HCT116 (cell line): Measurements from ENCODE around the gene PLEKHA5. TPM values are rescaled to one million over a fixed set of nuclear protein-coding genes. Genes with fewer than 3 reads are reported as not detected.

Experiments
- ATAC-seq: fragments of 200-7000 bp; cut with Tn5 transposase; 2 replicates; pipeline ENCODE4 v1.9.1; 2020; ENCODE audit warnings: mild to moderate bottlenecking, moderate library complexity
- BruUV-seq: library from RNA; stranded (reverse); fragments of 400-500 nt; replicated peaks from 2 replicates; lab custom pipeline; 2021; lab: Mats Ljungman, UMichigan
- CTCF ChIA-PET: fragments of 300-600 bp; sonication (Branson Sonifier 250); formaldehyde crosslinking; loops from one replicate; lab custom pipeline; 2021; ENCODE audit warnings: antibody characterized with exemption; lab: Charles Lee
- POLR2A ChIA-PET: fragments of 300-600, 350-600 bp; sonication (Branson Sonifier 250); formaldehyde crosslinking; loops from one replicate; lab custom pipeline; 2021; ENCODE audit warnings: antibody characterized with exemption; lab: Charles Lee
- RAD21 ChIA-PET, 2 experiments: fragments of 300-600 bp; sonication (Branson Sonifier 250); formaldehyde crosslinking; loops; one replicate each; lab custom pipeline; 2023; ENCODE audit warnings: low total read pairs in 2 of 2; ENCODE audit not compliant: uncharacterized antibody in 2 of 2, unreplicated experiment in 2 of 2, low non-redundant PET in 1 of 2; lab: Charles Lee
- DNase-seq: peaks from one replicate; pipeline ENCODE4 v3.0.0-alpha.2; 2010; ENCODE audit warnings: low read depth, low spot score
- H2AFZ ChIP-seq: fragments of 200-600 bp; shearing (Covaris generic), sonication (generic); 2 replicates; pipeline ENCODE4 v1.6.1; 2017; ENCODE audit warnings: low read depth, mixed run types, mixed read lengths, antibody characterized with exemption, low read length; ENCODE audit not compliant: poor library complexity, severe bottlenecking
- H3K27ac ChIP-seq: 2 replicates; pipeline ENCODE4 v1.5.1; 2012; ENCODE audit warnings: low read depth, low read length
- H3K27me3 ChIP-seq: fragments of 200-600 bp; sonication (generic); 2 replicates; pipeline ENCODE4 v1.6.1; 2016; ENCODE audit warnings: mixed run types, low read length, mixed read lengths; ENCODE audit not compliant: insufficient read depth
- H3K36me3 ChIP-seq, 2 experiments: fragments of 200-500 bp in 1 of 2; fragments of 200-600 bp in 1 of 2; sonication (Bioruptor generic) in 1 of 2; sonication (generic) in 1 of 2; 2 replicates each; pipeline versions ENCODE4 v1.5.1 to v1.6.1; 2014 to 2016; ENCODE audit warnings: low read length in 2 of 2, inconsistent platforms in 1 of 2, mixed read lengths in 1 of 2, mixed run types in 1 of 2; ENCODE audit not compliant: insufficient read depth in 2 of 2, control insufficient read depth in 1 of 2
- H3K4me1 ChIP-seq, 2 experiments: fragments of 200-600 bp in 1 of 2; sonication (generic) in 1 of 2; 2 replicates each; pipeline versions ENCODE4 v1.5.1 to v1.6.1; 2012 to 2017; ENCODE audit warnings: low read length in 2 of 2, inconsistent platforms in 1 of 2, mild to moderate bottlenecking in 1 of 2, mixed read lengths in 1 of 2, mixed run types in 1 of 2, moderate library complexity in 1 of 2; ENCODE audit not compliant: insufficient read depth in 2 of 2, control insufficient read depth in 1 of 2
- H3K4me2 ChIP-seq: fragments of 200-600 bp; sonication (generic); 2 replicates; pipeline ENCODE4 v1.6.1; 2017; ENCODE audit warnings: mixed run types, low read length, mixed read lengths
- H3K4me3 ChIP-seq, 2 experiments: fragments of 200-600 bp in 1 of 2; sonication (generic) in 1 of 2; replicated peaks in 1 of 2; 2 replicates each; pipeline ENCODE4 v1.5.1; 2011 to 2016; ENCODE audit warnings: low read length in 2 of 2, control low read depth in 1 of 2, low read depth in 1 of 2, mild to moderate bottlenecking in 1 of 2, mixed read lengths in 1 of 2, mixed run types in 1 of 2
- H3K79me2 ChIP-seq: fragments of 200-600 bp; sonication (generic); 2 replicates; pipeline ENCODE4 v1.6.1; 2017; ENCODE audit warnings: mild to moderate bottlenecking, mixed run types, low read length, moderate library complexity, mixed read lengths; ENCODE audit not compliant: insufficient read depth
- H3K9ac ChIP-seq: fragments of 200-600 bp; sonication (generic); 2 replicates; pipeline ENCODE4 v1.6.1; 2016; ENCODE audit warnings: low read length, mixed read lengths
- H3K9me2 ChIP-seq: fragments of 200-600 bp; sonication (generic), shearing (Covaris generic); 2 replicates; pipeline ENCODE4 v1.6.1; 2017; ENCODE audit warnings: mixed run types, mild to moderate bottlenecking, moderate library complexity; ENCODE audit not compliant: insufficient read depth
- H3K9me3 ChIP-seq, 2 experiments: fragments of 200-500 bp in 1 of 2; fragments of 200-600 bp in 1 of 2; sonication (Bioruptor generic) in 1 of 2; sonication (generic) in 1 of 2; 2 replicates each; pipeline ENCODE4 v1.6.1; 2014 to 2017; ENCODE audit warnings: low read length in 2 of 2, mixed read lengths in 2 of 2, inconsistent platforms in 1 of 2, low read depth in 1 of 2, mild to moderate bottlenecking in 1 of 2, mixed run types in 1 of 2, moderate library complexity in 1 of 2; ENCODE audit not compliant: control insufficient read depth in 1 of 2, insufficient read depth in 1 of 2
- H4K20me1 ChIP-seq: fragments of 200-600 bp; sonication (generic), shearing (Covaris generic); 2 replicates; pipeline ENCODE4 v1.6.1; 2017; ENCODE audit warnings: mixed run types, mild to moderate bottlenecking, moderate library complexity; ENCODE audit not compliant: insufficient read depth
- CBX3 ChIP-seq: IDR thresholded peaks from 2 replicates; pipeline ENCODE4 v1.6.1; 2012; ENCODE audit warnings: low read depth
- ELF1 ChIP-seq: IDR thresholded peaks from 2 replicates; pipeline ENCODE4 v1.6.1; 2012; ENCODE audit warnings: low read depth, borderline replicate concordance
- SRF ChIP-seq: IDR thresholded peaks from 2 replicates; pipeline ENCODE4 v1.6.1; 2012; ENCODE audit warnings: low read depth
- ZNF274 ChIP-seq: fragments of 200-500 bp; sonication (Bioruptor generic); IDR thresholded peaks from 2 replicates; pipeline ENCODE4 v1.6.1; 2014; ENCODE audit warnings: mild to moderate bottlenecking, low read depth, low read length, inconsistent platforms
- intact Hi-C: fragments of 100-400 bp; cut with micrococcal nuclease; formaldehyde crosslinking; loops from 2 replicates; pipeline ENCODE4 v1.10.0; 2022
- total RNA-seq: library from RNA; stranded (reverse); gene quantifications from one replicate; pipeline ENCODE4 v1.2.1, GENCODE V29; 2021; ENCODE audit not compliant: unreplicated experiment
- TF ChIP-seq, protein P1 (sequence below), 3 experiments: fragments of 200-600 bp in 1 of 3; sonication (generic) in 1 of 3; IDR thresholded peaks in 2 of 3; conservative IDR thresholded peaks in 1 of 3; 2 replicates each; pipeline ENCODE4 v1.5.1; 2012 to 2017; ENCODE audit warnings: low read depth in 2 of 3, low read length in 2 of 3, antibody characterized with exemption in 1 of 3, borderline replicate concordance in 1 of 3, control low read depth in 1 of 3, mild to moderate bottlenecking in 1 of 3, mixed read lengths in 1 of 3, mixed run types in 1 of 3, moderate library complexity in 1 of 3; ENCODE audit not compliant: insufficient read depth in 1 of 3
- TF ChIP-seq, protein P2 (sequence below): IDR thresholded peaks from 2 replicates; pipeline ENCODE4 v1.6.1; 2012
- TF ChIP-seq, protein P3 (sequence below): IDR thresholded peaks from 2 replicates; pipeline ENCODE4 v1.6.1; 2012
- TF ChIP-seq, protein P4 (sequence below): IDR thresholded peaks from 2 replicates; pipeline ENCODE4 v1.6.1; 2011; ENCODE audit warnings: mild to moderate bottlenecking, low read length, moderate library complexity; ENCODE audit not compliant: insufficient replicate concordance; ENCODE audit errors: extremely low read depth
- TF ChIP-seq, protein P5 (sequence below): IDR thresholded peaks from 2 replicates; pipeline ENCODE4 v1.6.1; 2012; ENCODE audit warnings: low read depth

The PLEKHA5 gene
- total RNA-seq, 1 experiment from 2014 or later, result 18.9 TPM

DNA sequence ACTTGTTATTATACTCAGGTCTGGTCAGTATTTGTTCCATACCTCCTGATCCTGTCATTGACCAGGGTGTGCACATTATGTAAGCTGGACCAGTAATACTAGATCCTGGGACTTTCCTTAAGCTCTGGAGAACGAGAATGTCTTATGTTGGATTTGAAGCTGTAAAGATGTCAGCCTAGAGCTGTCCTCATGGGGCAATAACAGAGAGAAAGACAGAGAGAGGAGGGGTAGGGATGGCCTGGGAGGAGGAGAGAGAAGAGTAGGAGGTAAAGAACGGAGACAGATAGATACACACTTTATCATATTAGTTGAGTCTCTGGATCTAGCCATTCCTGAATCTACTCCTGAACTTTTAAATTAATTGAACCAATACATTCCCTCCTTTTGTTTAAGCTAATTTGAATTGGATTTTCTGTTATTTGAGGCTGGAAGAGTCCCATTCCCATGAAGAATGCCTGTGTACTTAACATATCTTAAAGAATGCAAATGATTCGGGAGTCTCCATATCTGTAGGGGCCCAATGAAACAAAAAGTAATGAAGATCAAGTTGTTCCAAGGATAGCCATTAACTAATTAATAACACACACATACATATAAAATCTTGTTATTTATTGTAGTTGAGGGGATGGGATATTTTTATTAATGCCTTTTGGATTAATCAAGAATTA, 55.9 kb downstream of the PLEKHA5 start:
- TF ChIP-seq, protein P1, sequence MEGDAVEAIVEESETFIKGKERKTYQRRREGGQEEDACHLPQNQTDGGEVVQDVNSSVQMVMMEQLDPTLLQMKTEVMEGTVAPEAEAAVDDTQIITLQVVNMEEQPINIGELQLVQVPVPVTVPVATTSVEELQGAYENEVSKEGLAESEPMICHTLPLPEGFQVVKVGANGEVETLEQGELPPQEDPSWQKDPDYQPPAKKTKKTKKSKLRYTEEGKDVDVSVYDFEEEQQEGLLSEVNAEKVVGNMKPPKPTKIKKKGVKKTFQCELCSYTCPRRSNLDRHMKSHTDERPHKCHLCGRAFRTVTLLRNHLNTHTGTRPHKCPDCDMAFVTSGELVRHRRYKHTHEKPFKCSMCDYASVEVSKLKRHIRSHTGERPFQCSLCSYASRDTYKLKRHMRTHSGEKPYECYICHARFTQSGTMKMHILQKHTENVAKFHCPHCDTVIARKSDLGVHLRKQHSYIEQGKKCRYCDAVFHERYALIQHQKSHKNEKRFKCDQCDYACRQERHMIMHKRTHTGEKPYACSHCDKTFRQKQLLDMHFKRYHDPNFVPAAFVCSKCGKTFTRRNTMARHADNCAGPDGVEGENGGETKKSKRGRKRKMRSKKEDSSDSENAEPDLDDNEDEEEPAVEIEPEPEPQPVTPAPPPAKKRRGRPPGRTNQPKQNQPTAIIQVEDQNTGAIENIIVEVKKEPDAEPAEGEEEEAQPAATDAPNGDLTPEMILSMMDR (IDR thresholded peaks at IDR 0.05 in 2 of 3, conservative IDR thresholded peaks at IDR 0.05 in 1 of 3; ENCODE audit: borderline replicate concordance in 1 of 3, insufficient read depth in 1 of 3, low read depth in 2 of 3, low read length in 2 of 3), result no peak
- TF ChIP-seq, protein P2, sequence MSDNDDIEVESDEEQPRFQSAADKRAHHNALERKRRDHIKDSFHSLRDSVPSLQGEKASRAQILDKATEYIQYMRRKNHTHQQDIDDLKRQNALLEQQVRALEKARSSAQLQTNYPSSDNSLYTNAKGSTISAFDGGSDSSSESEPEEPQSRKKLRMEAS, result no peak
- TF ChIP-seq ZNF274 (no peak), CBX3 (no peak), ELF1 (no peak), SRF (no peak)
- TF ChIP-seq, protein P3, sequence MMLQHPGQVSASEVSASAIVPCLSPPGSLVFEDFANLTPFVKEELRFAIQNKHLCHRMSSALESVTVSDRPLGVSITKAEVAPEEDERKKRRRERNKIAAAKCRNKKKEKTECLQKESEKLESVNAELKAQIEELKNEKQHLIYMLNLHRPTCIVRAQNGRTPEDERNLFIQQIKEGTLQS, result no peak
- TF ChIP-seq, protein P4, sequence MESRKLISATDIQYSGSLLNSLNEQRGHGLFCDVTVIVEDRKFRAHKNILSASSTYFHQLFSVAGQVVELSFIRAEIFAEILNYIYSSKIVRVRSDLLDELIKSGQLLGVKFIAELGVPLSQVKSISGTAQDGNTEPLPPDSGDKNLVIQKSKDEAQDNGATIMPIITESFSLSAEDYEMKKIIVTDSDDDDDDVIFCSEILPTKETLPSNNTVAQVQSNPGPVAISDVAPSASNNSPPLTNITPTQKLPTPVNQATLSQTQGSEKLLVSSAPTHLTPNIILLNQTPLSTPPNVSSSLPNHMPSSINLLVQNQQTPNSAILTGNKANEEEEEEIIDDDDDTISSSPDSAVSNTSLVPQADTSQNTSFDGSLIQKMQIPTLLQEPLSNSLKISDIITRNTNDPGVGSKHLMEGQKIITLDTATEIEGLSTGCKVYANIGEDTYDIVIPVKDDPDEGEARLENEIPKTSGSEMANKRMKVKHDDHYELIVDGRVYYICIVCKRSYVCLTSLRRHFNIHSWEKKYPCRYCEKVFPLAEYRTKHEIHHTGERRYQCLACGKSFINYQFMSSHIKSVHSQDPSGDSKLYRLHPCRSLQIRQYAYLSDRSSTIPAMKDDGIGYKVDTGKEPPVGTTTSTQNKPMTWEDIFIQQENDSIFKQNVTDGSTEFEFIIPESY, result no peak
- TF ChIP-seq, protein P5, sequence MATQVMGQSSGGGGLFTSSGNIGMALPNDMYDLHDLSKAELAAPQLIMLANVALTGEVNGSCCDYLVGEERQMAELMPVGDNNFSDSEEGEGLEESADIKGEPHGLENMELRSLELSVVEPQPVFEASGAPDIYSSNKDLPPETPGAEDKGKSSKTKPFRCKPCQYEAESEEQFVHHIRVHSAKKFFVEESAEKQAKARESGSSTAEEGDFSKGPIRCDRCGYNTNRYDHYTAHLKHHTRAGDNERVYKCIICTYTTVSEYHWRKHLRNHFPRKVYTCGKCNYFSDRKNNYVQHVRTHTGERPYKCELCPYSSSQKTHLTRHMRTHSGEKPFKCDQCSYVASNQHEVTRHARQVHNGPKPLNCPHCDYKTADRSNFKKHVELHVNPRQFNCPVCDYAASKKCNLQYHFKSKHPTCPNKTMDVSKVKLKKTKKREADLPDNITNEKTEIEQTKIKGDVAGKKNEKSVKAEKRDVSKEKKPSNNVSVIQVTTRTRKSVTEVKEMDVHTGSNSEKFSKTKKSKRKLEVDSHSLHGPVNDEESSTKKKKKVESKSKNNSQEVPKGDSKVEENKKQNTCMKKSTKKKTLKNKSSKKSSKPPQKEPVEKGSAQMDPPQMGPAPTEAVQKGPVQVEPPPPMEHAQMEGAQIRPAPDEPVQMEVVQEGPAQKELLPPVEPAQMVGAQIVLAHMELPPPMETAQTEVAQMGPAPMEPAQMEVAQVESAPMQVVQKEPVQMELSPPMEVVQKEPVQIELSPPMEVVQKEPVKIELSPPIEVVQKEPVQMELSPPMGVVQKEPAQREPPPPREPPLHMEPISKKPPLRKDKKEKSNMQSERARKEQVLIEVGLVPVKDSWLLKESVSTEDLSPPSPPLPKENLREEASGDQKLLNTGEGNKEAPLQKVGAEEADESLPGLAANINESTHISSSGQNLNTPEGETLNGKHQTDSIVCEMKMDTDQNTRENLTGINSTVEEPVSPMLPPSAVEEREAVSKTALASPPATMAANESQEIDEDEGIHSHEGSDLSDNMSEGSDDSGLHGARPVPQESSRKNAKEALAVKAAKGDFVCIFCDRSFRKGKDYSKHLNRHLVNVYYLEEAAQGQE, result no peak
- TF ChIP-seq, all 23 proteins: peak for 0
- POLR2A ChIA-PET, result no interaction called here
- no peaks in the 10 kb centered on the region for H3K9me2 ChIP-seq
- H3K36me3 ChIP-seq, result no peaks in the 10 kb centered on the region
- no peaks in the 10 kb centered on the region for H3K27me3 ChIP-seq
- DNase-seq (no peak), ATAC-seq (no peak)
- no peak overlapping the region for H3K4me2 ChIP-seq
- H3K9me3 ChIP-seq, result no peaks in the 10 kb centered on the region
- H3K9ac ChIP-seq, result no peak overlapping the region
- H4K20me1 ChIP-seq, result no peaks in the 10 kb centered on the region
- no TSS peak for BruUV-seq
- RAD21 ChIA-PET, result no interaction called here
- peaks cover 28% of the 10 kb centered on the region; the same call in 1 of the 2 replicates for H3K79me2 ChIP-seq
- intact Hi-C loops, result loop anchor here (10.0 kb wide), 1 partner anchor 631 kb away; no protein-coding TSS in a partner anchor
- no peak overlapping the region for H3K4me3 ChIP-seq
- no peak overlapping the region for H2AFZ ChIP-seq
- no peak overlapping the region for H3K27ac ChIP-seq
- CTCF ChIA-PET, result interaction anchor here (1.2 to 1.5 kb wide), 7 partner anchors 9 to 939 kb away, joined by 3 to 10 read pairs (median 8); no protein-coding TSS in a partner anchor
- no peaks in the 10 kb centered on the region for H3K4me1 ChIP-seq
